ENCODE data around the gene INPP5A.
"Not testable (repeated sequence)": the region's sequence is repeated elsewhere in the genome, so short reads cannot be mapped to it uniquely, and the experiment has no call there.

INPP5A gene

GRCh38 chr10:132777441-132777840, 239.9 kb downstream of the INPP5A start:
- no peak for DNase-seq

GRCh38 chr10:132779549-132780294, 242.1 kb downstream of the INPP5A start:
- DNase-seq = no peak

- DNase-seq = no peak
Measured at GRCh38 chr10:132780356-132780755, 242.8 kb downstream of the INPP5A start.

GRCh38 chr10:132781556-132781955, 244.0 kb downstream of the INPP5A start:
- DNase-seq = no peak

- DNase-seq = no peak
Measured at GRCh38 chr10:132783165-132783939, 245.8 kb downstream of the INPP5A start.

GRCh38 chr10:132783940-132784865, 246.6 kb downstream of the INPP5A start:
- no peak for DNase-seq

- DNase-seq = no peak
Measured at GRCh38 chr10:132784866-132785722, 247.5 kb downstream of the INPP5A start.

GRCh38 chr10:132785723-132786475, 248.3 kb downstream of the INPP5A start, which contains the start of gene NKX6-2:
Gene NKX6-2 (minus strand): TSS chr10:132786147. CDS start chr10:132785948, 199 bp downstream.
- no peak for DNase-seq

GRCh38 chr10:132786476-132786883, 248.9 kb downstream of the INPP5A start:
- no peak for DNase-seq

GRCh38 chr10:132786884-132787494, 249.4 kb downstream of the INPP5A start:
- DNase-seq = no peak

- no peak for DNase-seq
Measured at GRCh38 chr10:132787495-132788179, 250.1 kb downstream of the INPP5A start.

GRCh38 chr10:132788180-132788830, 250.7 kb downstream of the INPP5A start:
- DNase-seq = no peak

- no peak for DNase-seq
Measured at GRCh38 chr10:132788831-132789219, 251.2 kb downstream of the INPP5A start.

GRCh38 chr10:132789659-132790148, 252.1 kb downstream of the INPP5A start:
- no peak for DNase-seq

- DNase-seq = no peak
Measured at GRCh38 chr10:132790470-132790869, 252.9 kb downstream of the INPP5A start.

GRCh38 chr10:132790934-132791829, 253.6 kb downstream of the INPP5A start:
- DNase-seq = no peak

- not testable (repeated sequence) for DNase-seq
Measured at GRCh38 chr10:132792099-132792498, 254.5 kb downstream of the INPP5A start.

- DNase-seq = no peak
Measured at GRCh38 chr10:132792796-132793195, 255.2 kb downstream of the INPP5A start.
